AG04450 (cell line): ENCODE results near the gene CNTN5. TPM values are rescaled to one million over a fixed set of nuclear protein-coding genes. Genes with fewer than 3 reads are reported as not detected.

Experiments
- CTCF ChIA-PET: fragments of 300-600, 350-600 bp; formaldehyde crosslinking; extraction: SDS; loops from one replicate; lab custom pipeline; 2022; ENCODE audit warnings: antibody characterized with exemption, inconsistent platforms; lab: Charles Lee
- POLR2A ChIA-PET: fragments of 350-600 bp; formaldehyde crosslinking; extraction: SDS; loops from one replicate; lab custom pipeline; 2021; ENCODE audit warnings: antibody characterized with exemption, inconsistent platforms; lab: Yijun Ruan, JAX
- DNase-seq: peaks from one replicate; pipeline ENCODE4 v3.0.0-alpha.2; 2011; ENCODE audit warnings: low read depth, low spot score
- H3K27ac ChIP-seq: one replicate; pipeline ENCODE4 v1.5.1; 2012; ENCODE audit warnings: low read depth, low read length, control low read depth
- H3K27me3 ChIP-seq: one replicate; pipeline ENCODE4 v1.6.0; 2012; ENCODE audit warnings: low read length; ENCODE audit not compliant: control insufficient read depth, insufficient read depth
- H3K4me3 ChIP-seq: 2 replicates; pipeline ENCODE4 v1.5.1; 2011; ENCODE audit warnings: mild to moderate bottlenecking, low read depth, low read length, control low read depth
- H3K9me3 ChIP-seq: 2 replicates; pipeline ENCODE4 v1.5.1; 2012; ENCODE audit warnings: low read length; ENCODE audit not compliant: control insufficient read depth, insufficient read depth
- CTCF ChIP-seq: IDR thresholded peaks from 2 replicates; pipeline ENCODE4 v1.5.1; 2011; ENCODE audit warnings: low read depth, low read length, control low read depth, inconsistent platforms
- polyA plus RNA-seq: library from polyadenylated mRNA; depleted of rRNA; stranded (reverse); fragments of >200 nt; gene quantifications from 2 replicates; pipeline ENCODE4 v1.2.3, GENCODE V29; 2011

The CNTN5 gene
- polyA plus RNA-seq, 1 experiment: not detected

- Histone ChIP-seq H3K27ac (no peak overlapping the region), H3K9me3 (no peaks in the 10 kb centered on the region; the same call in 1 of the 2 replicates), H3K27me3 (no peaks in the 10 kb centered on the region), H3K4me3 (no peak overlapping the region)
- TF ChIP-seq CTCF: no peak
- ChIA-PET POLR2A (no interaction called here), CTCF (no interaction called here)
- DNase-seq: no peak
These were observed 1203.8 kb downstream of the CNTN5 start for GRCh38 chr11:100224541-100225034.

GRCh38 chr11:100229086-100229485, 1208.3 kb downstream of the CNTN5 start:
- no peak for DNase-seq
- no peaks in the 10 kb centered on the region for H3K9me3 ChIP-seq
- CTCF ChIA-PET: no interaction called here
- H3K4me3 ChIP-seq: no peak overlapping the region
- no peak for TF ChIP-seq CTCF
- no peaks in the 10 kb centered on the region for H3K27me3 ChIP-seq
- POLR2A ChIA-PET: no interaction called here
- no peak overlapping the region for H3K27ac ChIP-seq

- CTCF ChIA-PET: no interaction called here
- DNase-seq: no peak
- Histone ChIP-seq H3K4me3 (no peak overlapping the region), H3K9me3 (no peaks in the 10 kb centered on the region), H3K27me3 (no peaks in the 10 kb centered on the region), H3K27ac (no peak overlapping the region)
- TF ChIP-seq CTCF: no peak
- POLR2A ChIA-PET: no interaction called here
These were observed 1211.3 kb downstream of the CNTN5 start for GRCh38 chr11:100232006-100232405.

- ChIA-PET POLR2A (no interaction called here), CTCF (no interaction called here)
- Histone ChIP-seq H3K9me3 (no peaks in the 10 kb centered on the region; the same call in 1 of the 2 replicates), H3K27me3 (no peaks in the 10 kb centered on the region), H3K27ac (no peak overlapping the region), H3K4me3 (no peak overlapping the region)
- no peak for TF ChIP-seq CTCF
- DNase-seq: no peak
These were observed 1214.3 kb downstream of the CNTN5 start for GRCh38 chr11:100235085-100235484.

GRCh38 chr11:100240025-100240539, 1219.3 kb downstream of the CNTN5 start:
- ChIA-PET POLR2A (no interaction called here), CTCF (no interaction called here)
- H3K27ac ChIP-seq: no peak overlapping the region
- H3K4me3 ChIP-seq: no peak overlapping the region
- no peak for TF ChIP-seq CTCF
- H3K9me3 ChIP-seq: no peaks in the 10 kb centered on the region; the same call in 1 of the 2 replicates
- H3K27me3 ChIP-seq: no peaks in the 10 kb centered on the region
- DNase-seq: no peak
